ENCODE data around the gene PEX3. TPM values are rescaled to one million over a fixed set of nuclear protein-coding genes. Genes with fewer than 3 reads are reported as not detected.

Gene PEX3
- total RNA-seq, 1 experiment from 2014 or later = 21.9 TPM

- Histone ChIP-seq H3K36me3 (replicated peaks; ENCODE audit: control insufficient read depth, insufficient read depth, low read length) (no peaks in the 10 kb centered on the region), H3K4me3 (ENCODE audit: insufficient read depth, low read depth, low read length) (no peak overlapping the region), H3K27me3 (ENCODE audit: control insufficient read depth, insufficient read depth, low read length) (peaks cover 12% of the 10 kb centered on the region)
- DNase-seq = no peak
These were observed 81.3 kb downstream of the PEX3 start for GRCh38 chr6:143531720-143532499.

- peaks cover 25% of the 10 kb centered on the region for H3K27me3 ChIP-seq (ENCODE audit: control insufficient read depth, insufficient read depth, low read length)
- no peak for DNase-seq
- no peaks in the 10 kb centered on the region for H3K36me3 ChIP-seq (replicated peaks; ENCODE audit: control insufficient read depth, insufficient read depth, low read length)
- no peak overlapping the region for H3K4me3 ChIP-seq (ENCODE audit: insufficient read depth, low read depth, low read length)
These were observed 84.6 kb downstream of the PEX3 start for GRCh38 chr6:143535189-143535614.

- peak overlapping the region; percentile 52 for H3K4me3 ChIP-seq (ENCODE audit: insufficient read depth, low read depth, low read length)
- H3K27me3 ChIP-seq (ENCODE audit: control insufficient read depth, insufficient read depth, low read length) = peaks cover 25% of the 10 kb centered on the region
- DNase-seq = no peak
- no peaks in the 10 kb centered on the region for H3K36me3 ChIP-seq (replicated peaks; ENCODE audit: control insufficient read depth, insufficient read depth, low read length)
These were observed 85.9 kb downstream of the PEX3 start for GRCh38 chr6:143536461-143536865.

GRCh38 chr6:143536866-143537691, 86.5 kb downstream of the PEX3 start:
- peak overlapping the region; percentile 52 for H3K4me3 ChIP-seq (ENCODE audit: insufficient read depth, low read depth, low read length)

GRCh38 chr6:143538374-143538773, 87.8 kb downstream of the PEX3 start:
- Histone ChIP-seq H3K4me3 (ENCODE audit: insufficient read depth, low read depth, low read length) (no peak overlapping the region), H3K27me3 (ENCODE audit: control insufficient read depth, insufficient read depth, low read length) (peaks cover 25% of the 10 kb centered on the region), H3K36me3 (replicated peaks; ENCODE audit: control insufficient read depth, insufficient read depth, low read length) (no peaks in the 10 kb centered on the region)
- DNase-seq = no peak

More at GRCh38 chr6:143536866-143537691, 86.5 kb downstream of the PEX3 start:
- H3K36me3 ChIP-seq (replicated peaks; ENCODE audit: control insufficient read depth, insufficient read depth, low read length) = no peaks in the 10 kb centered on the region
- H3K27me3 ChIP-seq (ENCODE audit: control insufficient read depth, insufficient read depth, low read length) = peaks cover 25% of the 10 kb centered on the region
- DNase-seq = peak; percentile 84

- H3K27me3 ChIP-seq (ENCODE audit: control insufficient read depth, insufficient read depth, low read length) = peaks cover 25% of the 10 kb centered on the region
- H3K36me3 ChIP-seq (replicated peaks; ENCODE audit: control insufficient read depth, insufficient read depth, low read length) = no peaks in the 10 kb centered on the region; the same call in 1 of the 2 replicates
- H3K4me3 ChIP-seq (ENCODE audit: insufficient read depth, low read depth, low read length) = no peak overlapping the region
- DNase-seq = no peak
These were observed 88.5 kb downstream of the PEX3 start for GRCh38 chr6:143539106-143539505.

- peak; percentile 47 for DNase-seq
- Histone ChIP-seq H3K27me3 (ENCODE audit: control insufficient read depth, insufficient read depth, low read length) (peaks cover 24% of the 10 kb centered on the region), H3K4me3 (ENCODE audit: insufficient read depth, low read depth, low read length) (no peak overlapping the region), H3K36me3 (replicated peaks; ENCODE audit: control insufficient read depth, insufficient read depth, low read length) (no peaks in the 10 kb centered on the region; the same call in 1 of the 2 replicates)
These were observed 89.1 kb downstream of the PEX3 start for GRCh38 chr6:143539734-143540133.

GRCh38 chr6:143540192-143540591, 89.6 kb downstream of the PEX3 start:
- Histone ChIP-seq H3K4me3 (ENCODE audit: insufficient read depth, low read depth, low read length) (no peak overlapping the region), H3K27me3 (ENCODE audit: control insufficient read depth, insufficient read depth, low read length) (peaks cover 24% of the 10 kb centered on the region)

More at GRCh38 chr6:143540192-143540591, 89.6 kb downstream of the PEX3 start:
- no peak for DNase-seq
- H3K36me3 ChIP-seq (replicated peaks; ENCODE audit: control insufficient read depth, insufficient read depth, low read length) = no peaks in the 10 kb centered on the region; the same call in 1 of the 2 replicates

Other genes starting within 250 kb of the PEX3 start
- gene ADAT2, start 110 bp upstream of the PEX3 start, total RNA-seq (2014; rRNA removed; shearing (Covaris generic)) = 3.8 and 9.1 TPM in 2 replicates
- 52.6 and 54.0 TPM in 2 replicates for gene FUCA2, start 60.9 kb downstream of the PEX3 start, total RNA-seq (2014; rRNA removed; shearing (Covaris generic))
- 35.1 and 38.4 TPM in 2 replicates for gene PHACTR2, start 227.2 kb downstream of the PEX3 start, total RNA-seq (2014; rRNA removed; shearing (Covaris generic))